HCT116 (cell line): Measurements from ENCODE around the gene GP2.

Source experiments
- CEBPB ChIP-seq: IDR thresholded peaks from 2 replicates; pipeline ENCODE4 v1.6.1; 2012; ENCODE audit warnings: low read depth
- ELF1 ChIP-seq: IDR thresholded peaks from 2 replicates; pipeline ENCODE4 v1.6.1; 2012; ENCODE audit warnings: low read depth, borderline replicate concordance
- EZH2 ChIP-seq: fragments of 200-600 bp; sonication (generic); IDR thresholded peaks from 2 replicates; pipeline ENCODE4 v1.6.1; 2017; ENCODE audit warnings: antibody characterized with exemption, mixed run types
- JUND ChIP-seq: IDR thresholded peaks from 2 replicates; pipeline ENCODE4 v1.6.1; 2012
- POLR2A ChIP-seq: IDR thresholded peaks from 2 replicates; pipeline ENCODE4 v1.7.0; 2011; ENCODE audit warnings: borderline replicate concordance; ENCODE audit not compliant: insufficient read depth, insufficient read length; ENCODE audit errors: extremely low read depth
- RAD21 ChIP-seq: IDR thresholded peaks from 2 replicates; pipeline ENCODE4 v1.6.1; 2012; ENCODE audit warnings: low read depth, mild to moderate bottlenecking
- YY1 ChIP-seq: IDR thresholded peaks from 2 replicates; pipeline ENCODE4 v1.6.1; 2011; ENCODE audit warnings: low read length, low read depth, moderate library complexity, mild to moderate bottlenecking; ENCODE audit not compliant: insufficient replicate concordance; ENCODE audit errors: extremely low read depth
- ZFX ChIP-seq: fragments of 450-650 bp; IDR thresholded peaks from 2 replicates; pipeline ENCODE4 v1.6.1; 2017
- TF ChIP-seq, protein P1 (sequence below), 3 experiments: fragments of 200-600 bp in 1 of 3; sonication (generic) in 1 of 3; IDR thresholded peaks in 2 of 3; conservative IDR thresholded peaks in 1 of 3; 2 replicates each; pipeline ENCODE4 v1.5.1; 2012 to 2017; ENCODE audit warnings: low read depth in 2 of 3, low read length in 2 of 3, antibody characterized with exemption in 1 of 3, borderline replicate concordance in 1 of 3, control low read depth in 1 of 3, mild to moderate bottlenecking in 1 of 3, mixed read lengths in 1 of 3, mixed run types in 1 of 3, moderate library complexity in 1 of 3; ENCODE audit not compliant: insufficient read depth in 1 of 3
- TF ChIP-seq, protein P2 (sequence below): IDR thresholded peaks from 2 replicates; pipeline ENCODE4 v1.6.1; 2011; ENCODE audit warnings: mild to moderate bottlenecking, low read length, moderate library complexity; ENCODE audit not compliant: insufficient replicate concordance; ENCODE audit errors: extremely low read depth
- TF ChIP-seq, protein P3 (sequence below): IDR thresholded peaks from 2 replicates; pipeline ENCODE4 v1.6.1; 2012; ENCODE audit warnings: low read depth

DNA sequence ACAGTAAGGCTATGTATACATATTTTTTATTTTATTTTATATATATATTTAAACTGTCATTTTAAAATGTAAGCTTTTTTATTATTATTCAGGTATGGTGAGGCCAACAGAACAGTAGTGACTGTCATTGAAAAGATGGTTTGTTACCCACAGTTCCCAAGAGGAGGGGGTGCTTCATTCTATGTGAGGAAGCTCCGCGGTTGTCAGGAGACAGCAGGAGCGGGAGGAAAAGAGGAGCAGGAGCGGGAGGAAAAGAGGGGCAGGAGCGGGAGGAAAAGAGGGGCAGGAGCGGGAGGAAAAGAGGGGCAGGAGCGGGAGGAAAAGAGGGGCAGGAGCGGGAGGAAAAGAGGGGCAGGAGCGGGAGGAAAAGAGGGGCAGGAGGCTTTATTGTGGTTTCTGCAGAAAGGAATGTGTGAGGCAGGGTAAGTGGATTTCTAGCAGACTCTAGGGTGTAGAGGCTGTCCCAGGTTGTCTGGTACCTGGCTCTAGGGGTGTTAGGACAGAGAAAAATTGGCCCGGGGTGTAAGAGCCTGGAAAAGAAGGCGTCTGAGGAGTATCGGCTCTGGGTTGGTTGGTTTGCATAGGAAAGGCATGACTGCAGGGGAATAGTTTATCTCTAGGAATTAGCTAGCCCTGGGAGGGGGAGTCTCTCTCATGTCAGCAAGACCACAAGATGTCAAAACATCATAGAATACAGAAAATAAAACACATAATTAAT is 64.0 kb downstream of the GP2 start:
- TF ChIP-seq, protein P1, sequence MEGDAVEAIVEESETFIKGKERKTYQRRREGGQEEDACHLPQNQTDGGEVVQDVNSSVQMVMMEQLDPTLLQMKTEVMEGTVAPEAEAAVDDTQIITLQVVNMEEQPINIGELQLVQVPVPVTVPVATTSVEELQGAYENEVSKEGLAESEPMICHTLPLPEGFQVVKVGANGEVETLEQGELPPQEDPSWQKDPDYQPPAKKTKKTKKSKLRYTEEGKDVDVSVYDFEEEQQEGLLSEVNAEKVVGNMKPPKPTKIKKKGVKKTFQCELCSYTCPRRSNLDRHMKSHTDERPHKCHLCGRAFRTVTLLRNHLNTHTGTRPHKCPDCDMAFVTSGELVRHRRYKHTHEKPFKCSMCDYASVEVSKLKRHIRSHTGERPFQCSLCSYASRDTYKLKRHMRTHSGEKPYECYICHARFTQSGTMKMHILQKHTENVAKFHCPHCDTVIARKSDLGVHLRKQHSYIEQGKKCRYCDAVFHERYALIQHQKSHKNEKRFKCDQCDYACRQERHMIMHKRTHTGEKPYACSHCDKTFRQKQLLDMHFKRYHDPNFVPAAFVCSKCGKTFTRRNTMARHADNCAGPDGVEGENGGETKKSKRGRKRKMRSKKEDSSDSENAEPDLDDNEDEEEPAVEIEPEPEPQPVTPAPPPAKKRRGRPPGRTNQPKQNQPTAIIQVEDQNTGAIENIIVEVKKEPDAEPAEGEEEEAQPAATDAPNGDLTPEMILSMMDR (IDR thresholded peaks at IDR 0.05 in 2 of 3, conservative IDR thresholded peaks at IDR 0.05 in 1 of 3; ENCODE audit: borderline replicate concordance in 1 of 3, insufficient read depth in 1 of 3, low read depth in 2 of 3, low read length in 2 of 3), result no peak
- TF ChIP-seq RAD21 (no peak), YY1 (no peak), EZH2 (no peak), ZFX (no peak), POLR2A (no peak), ELF1 (no peak), JUND (no peak), CEBPB (no peak)
- TF ChIP-seq, protein P2, sequence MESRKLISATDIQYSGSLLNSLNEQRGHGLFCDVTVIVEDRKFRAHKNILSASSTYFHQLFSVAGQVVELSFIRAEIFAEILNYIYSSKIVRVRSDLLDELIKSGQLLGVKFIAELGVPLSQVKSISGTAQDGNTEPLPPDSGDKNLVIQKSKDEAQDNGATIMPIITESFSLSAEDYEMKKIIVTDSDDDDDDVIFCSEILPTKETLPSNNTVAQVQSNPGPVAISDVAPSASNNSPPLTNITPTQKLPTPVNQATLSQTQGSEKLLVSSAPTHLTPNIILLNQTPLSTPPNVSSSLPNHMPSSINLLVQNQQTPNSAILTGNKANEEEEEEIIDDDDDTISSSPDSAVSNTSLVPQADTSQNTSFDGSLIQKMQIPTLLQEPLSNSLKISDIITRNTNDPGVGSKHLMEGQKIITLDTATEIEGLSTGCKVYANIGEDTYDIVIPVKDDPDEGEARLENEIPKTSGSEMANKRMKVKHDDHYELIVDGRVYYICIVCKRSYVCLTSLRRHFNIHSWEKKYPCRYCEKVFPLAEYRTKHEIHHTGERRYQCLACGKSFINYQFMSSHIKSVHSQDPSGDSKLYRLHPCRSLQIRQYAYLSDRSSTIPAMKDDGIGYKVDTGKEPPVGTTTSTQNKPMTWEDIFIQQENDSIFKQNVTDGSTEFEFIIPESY, result no peak
- TF ChIP-seq, protein P3, sequence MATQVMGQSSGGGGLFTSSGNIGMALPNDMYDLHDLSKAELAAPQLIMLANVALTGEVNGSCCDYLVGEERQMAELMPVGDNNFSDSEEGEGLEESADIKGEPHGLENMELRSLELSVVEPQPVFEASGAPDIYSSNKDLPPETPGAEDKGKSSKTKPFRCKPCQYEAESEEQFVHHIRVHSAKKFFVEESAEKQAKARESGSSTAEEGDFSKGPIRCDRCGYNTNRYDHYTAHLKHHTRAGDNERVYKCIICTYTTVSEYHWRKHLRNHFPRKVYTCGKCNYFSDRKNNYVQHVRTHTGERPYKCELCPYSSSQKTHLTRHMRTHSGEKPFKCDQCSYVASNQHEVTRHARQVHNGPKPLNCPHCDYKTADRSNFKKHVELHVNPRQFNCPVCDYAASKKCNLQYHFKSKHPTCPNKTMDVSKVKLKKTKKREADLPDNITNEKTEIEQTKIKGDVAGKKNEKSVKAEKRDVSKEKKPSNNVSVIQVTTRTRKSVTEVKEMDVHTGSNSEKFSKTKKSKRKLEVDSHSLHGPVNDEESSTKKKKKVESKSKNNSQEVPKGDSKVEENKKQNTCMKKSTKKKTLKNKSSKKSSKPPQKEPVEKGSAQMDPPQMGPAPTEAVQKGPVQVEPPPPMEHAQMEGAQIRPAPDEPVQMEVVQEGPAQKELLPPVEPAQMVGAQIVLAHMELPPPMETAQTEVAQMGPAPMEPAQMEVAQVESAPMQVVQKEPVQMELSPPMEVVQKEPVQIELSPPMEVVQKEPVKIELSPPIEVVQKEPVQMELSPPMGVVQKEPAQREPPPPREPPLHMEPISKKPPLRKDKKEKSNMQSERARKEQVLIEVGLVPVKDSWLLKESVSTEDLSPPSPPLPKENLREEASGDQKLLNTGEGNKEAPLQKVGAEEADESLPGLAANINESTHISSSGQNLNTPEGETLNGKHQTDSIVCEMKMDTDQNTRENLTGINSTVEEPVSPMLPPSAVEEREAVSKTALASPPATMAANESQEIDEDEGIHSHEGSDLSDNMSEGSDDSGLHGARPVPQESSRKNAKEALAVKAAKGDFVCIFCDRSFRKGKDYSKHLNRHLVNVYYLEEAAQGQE, result no peak
